GM19372 (cell line): ENCODE data around the gene TSGA10IP.

Experiments used
- ATAC-seq: cut with Tn5 transposase; IDR thresholded peaks from one replicate; pipeline ENCODE4 v1.9.1; 2021; ENCODE audit warnings: mild to moderate bottlenecking, low read depth, moderate library complexity; ENCODE audit not compliant: unreplicated experiment

TSGA10IP gene

GRCh38 chr11:65973439-65974110 is 28.3 kb downstream of the TSGA10IP start:
- no peak for ATAC-seq

GRCh38 chr11:65975771-65976170 is 30.5 kb downstream of the TSGA10IP start:
- no peak for ATAC-seq

- no peak for ATAC-seq
Measured at GRCh38 chr11:65976216-65977176, 31.2 kb downstream of the TSGA10IP start.

GRCh38 chr11:65977621-65978390 is 32.5 kb downstream of the TSGA10IP start:
- no peak for ATAC-seq

GRCh38 chr11:65978391-65979238 is 33.3 kb downstream of the TSGA10IP start:
- ATAC-seq: no peak

GRCh38 chr11:65979261-65979759 is 34.0 kb downstream of the TSGA10IP start:
- ATAC-seq: no peak

GRCh38 chr11:65981101-65981740 is 35.9 kb downstream of the TSGA10IP start:
- ATAC-seq: no peak

GRCh38 chr11:65981972-65982823 is 36.9 kb downstream of the TSGA10IP start:
- no peak for ATAC-seq

GRCh38 chr11:65982824-65983588 is 37.7 kb downstream of the TSGA10IP start:
- ATAC-seq: no peak

- no peak for ATAC-seq
Measured at GRCh38 chr11:65983589-65983987, 38.3 kb downstream of the TSGA10IP start.

- no peak for ATAC-seq
Measured at GRCh38 chr11:65987336-65987735, 42.1 kb downstream of the TSGA10IP start.

GRCh38 chr11:65988791-65989592 is 43.7 kb downstream of the TSGA10IP start:
- peak; percentile 72 for ATAC-seq

GRCh38 chr11:65992056-65992455 is 46.8 kb downstream of the TSGA10IP start:
- no peak for ATAC-seq

- ATAC-seq: no peak
Measured at GRCh38 chr11:65997286-65997685, 52.0 kb downstream of the TSGA10IP start.

GRCh38 chr11:66001942-66002647 is 56.8 kb downstream of the TSGA10IP start, which contains the start of the genes BANF1 and EIF1AD:
Gene BANF1 (plus strand): TSS chr11:66002503. CDS start chr11:66003251, 748 bp downstream.
Gene EIF1AD (minus strand): TSS chr11:66002157. CDS start chr11:66000389, 1,768 bp downstream.
- peak; percentile 72 for ATAC-seq

GRCh38 chr11:66002648-66003225 is 57.5 kb downstream of the TSGA10IP start:
- peak; percentile 61 for ATAC-seq
